Endodermal cell (in vitro differentiated cells): ENCODE results near the gene ACTN4. TPM values are rescaled to one million over a fixed set of nuclear protein-coding genes. Genes with fewer than 3 reads are reported as not detected.

ENCODE experiments used
- DNase-seq: peaks from one replicate; pipeline ENCODE4 v3.0.0-alpha.2; 2017
- H3K27ac ChIP-seq: 2 replicates; pipeline ENCODE4 v1.5.1; 2013; ENCODE audit warnings: mild to moderate bottlenecking, low read depth, low read length, moderate library complexity
- H3K27me3 ChIP-seq: 2 replicates; pipeline ENCODE4 v1.6.1; 2013; ENCODE audit warnings: mild to moderate bottlenecking, low read length, moderate library complexity; ENCODE audit not compliant: insufficient read depth, control insufficient read depth, poor library complexity, severe bottlenecking
- H3K36me3 ChIP-seq: 2 replicates; pipeline ENCODE4 v1.7.0; 2013; ENCODE audit warnings: mild to moderate bottlenecking, low read length, moderate library complexity; ENCODE audit not compliant: control insufficient read depth, insufficient read depth
- H3K4me1 ChIP-seq: one replicate; pipeline ENCODE4 v1.7.0; 2013; ENCODE audit warnings: low read length; ENCODE audit not compliant: control insufficient read depth, insufficient read depth
- H3K4me3 ChIP-seq: 2 replicates; pipeline ENCODE4 v1.5.1; 2013; ENCODE audit warnings: mild to moderate bottlenecking, low read length, moderate library complexity
- H3K9ac ChIP-seq: 2 replicates; pipeline ENCODE4 v1.6.1; 2013; ENCODE audit warnings: mild to moderate bottlenecking, low read length, moderate library complexity; ENCODE audit not compliant: poor library complexity, severe bottlenecking; ENCODE audit errors: extremely low read depth
- H3K9me3 ChIP-seq: 2 replicates; pipeline ENCODE4 v1.6.1; 2013; ENCODE audit warnings: mild to moderate bottlenecking, low read length, moderate library complexity; ENCODE audit not compliant: control insufficient read depth
- H3K27ac Mint-ChIP-seq: 2 replicates; pipeline ENCODE4 v1.8.0; 2020; ENCODE audit warnings: mixed read lengths
- H3K27me3 Mint-ChIP-seq: 2 replicates; pipeline ENCODE4 v1.8.0; 2021; ENCODE audit warnings: mild to moderate bottlenecking, mixed read lengths; ENCODE audit not compliant: insufficient read depth
- H3K36me3 Mint-ChIP-seq: 2 replicates; pipeline ENCODE4 v1.8.0; 2020; ENCODE audit warnings: low read depth, mixed read lengths
- H3K4me1 Mint-ChIP-seq: 2 replicates; pipeline ENCODE4 v1.8.0; 2020; ENCODE audit warnings: mixed read lengths
- H3K4me3 Mint-ChIP-seq: 2 replicates; pipeline ENCODE4 v1.8.0; 2020; ENCODE audit warnings: mild to moderate bottlenecking, moderate library complexity, mixed read lengths
- H3K9me3 Mint-ChIP-seq: 2 replicates; pipeline ENCODE4 v1.8.0; 2020; ENCODE audit warnings: mild to moderate bottlenecking, mixed read lengths
- WGBS, 2 experiments: methylation state at CpG; one replicate each; pipeline versions ENCODE4 v1.1.5 to v1.1.7; 2013; ENCODE audit warnings: missing lambda C conversion rate in 2 of 2, mixed read lengths in 1 of 2; ENCODE audit not compliant: insufficient coverage in 1 of 2, insufficient read length in 1 of 2; 5-methylcytosine and 5-hydroxymethylcytosine counted together
- total RNA-seq, 2 donors: library from RNA; stranded (reverse); fragmentation: NEBNext Ultra II Directional in 1 of 2; extraction: Animal tissue kit (Norgen Biotek cat#: 25700) in 1 of 2; gene quantifications; 2 replicates in 1 of 2; 3 replicates in 1 of 2; pipeline ENCODE4 v1.2.1, GENCODE V29; 2021
- TF ChIP-seq, protein P1 (sequence below): fragments of 200-600 bp; sonication (generic); conservative IDR thresholded peaks from 2 replicates; pipeline ENCODE4 v1.5.0; 2021; ENCODE audit warnings: antibody characterized with exemption, mild to moderate bottlenecking

The ACTN4 gene
- total RNA-seq, 2 donors from 2014 or later: 378 to 437 TPM

DNA sequence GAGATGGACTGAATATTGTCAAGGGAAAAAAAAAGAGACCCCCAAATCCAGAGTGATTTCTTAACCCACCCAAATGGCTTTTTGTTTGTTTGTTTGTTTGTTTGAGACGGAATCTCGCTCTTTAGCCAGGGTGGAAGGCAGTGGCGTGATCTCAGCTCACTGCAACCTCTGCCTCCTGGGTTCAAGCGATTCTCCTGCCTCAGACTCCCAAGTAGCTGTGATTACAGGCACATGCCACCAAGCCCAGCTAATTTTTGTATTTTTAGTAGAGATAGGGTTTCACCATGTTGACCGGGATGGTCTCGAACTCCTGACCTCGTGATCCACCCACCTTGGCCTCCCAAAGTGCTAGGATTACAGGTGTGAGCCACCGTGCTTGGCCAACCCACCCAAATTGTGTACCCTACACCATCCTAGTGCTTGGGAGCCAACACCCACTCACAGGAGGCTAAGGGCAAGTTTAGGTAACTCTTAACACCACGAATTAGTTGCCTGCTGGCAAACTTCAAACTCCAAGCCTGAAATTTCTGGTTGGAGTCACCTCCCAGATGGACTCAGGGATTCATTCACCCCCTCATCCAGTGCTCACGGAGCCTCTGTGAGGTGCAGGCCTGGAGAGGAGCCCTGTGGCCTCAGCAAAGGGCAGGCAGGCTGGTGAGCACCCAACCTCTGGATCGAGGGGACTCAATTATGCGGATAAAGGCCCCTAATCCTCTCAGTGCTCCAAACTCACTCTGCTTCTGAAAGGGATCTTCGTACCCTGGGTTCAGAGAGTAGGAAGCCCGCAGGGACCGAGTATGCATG is 37.6 kb downstream of the ACTN4 start:
- WGBS, 2 experiments: 85 to 91% methylated on average over 11 to 15 of the region's 15 CpGs
- Mint-ChIP-seq H3K4me3 (peak overlapping the region; percentile 33), H3K27me3 (no peaks in the 10 kb centered on the region), H3K4me1 (peaks cover 49% of the 10 kb centered on the region), H3K9me3 (peaks cover 4% of the 10 kb centered on the region), H3K27ac (peak overlapping the region; percentile 99), H3K36me3 (peaks cover 46% of the 10 kb centered on the region)
- Histone ChIP-seq H3K4me1 (peaks cover 31% of the 10 kb centered on the region), H3K9me3 (no peaks in the 10 kb centered on the region), H3K27me3 (no peaks in the 10 kb centered on the region), H3K27ac (peak overlapping the region; percentile 10), H3K36me3 (peaks cover 51% of the 10 kb centered on the region), H3K9ac (peak overlapping the region; percentile 35), H3K4me3 (peak overlapping the region; percentile 13)
- TF ChIP-seq, protein P1, sequence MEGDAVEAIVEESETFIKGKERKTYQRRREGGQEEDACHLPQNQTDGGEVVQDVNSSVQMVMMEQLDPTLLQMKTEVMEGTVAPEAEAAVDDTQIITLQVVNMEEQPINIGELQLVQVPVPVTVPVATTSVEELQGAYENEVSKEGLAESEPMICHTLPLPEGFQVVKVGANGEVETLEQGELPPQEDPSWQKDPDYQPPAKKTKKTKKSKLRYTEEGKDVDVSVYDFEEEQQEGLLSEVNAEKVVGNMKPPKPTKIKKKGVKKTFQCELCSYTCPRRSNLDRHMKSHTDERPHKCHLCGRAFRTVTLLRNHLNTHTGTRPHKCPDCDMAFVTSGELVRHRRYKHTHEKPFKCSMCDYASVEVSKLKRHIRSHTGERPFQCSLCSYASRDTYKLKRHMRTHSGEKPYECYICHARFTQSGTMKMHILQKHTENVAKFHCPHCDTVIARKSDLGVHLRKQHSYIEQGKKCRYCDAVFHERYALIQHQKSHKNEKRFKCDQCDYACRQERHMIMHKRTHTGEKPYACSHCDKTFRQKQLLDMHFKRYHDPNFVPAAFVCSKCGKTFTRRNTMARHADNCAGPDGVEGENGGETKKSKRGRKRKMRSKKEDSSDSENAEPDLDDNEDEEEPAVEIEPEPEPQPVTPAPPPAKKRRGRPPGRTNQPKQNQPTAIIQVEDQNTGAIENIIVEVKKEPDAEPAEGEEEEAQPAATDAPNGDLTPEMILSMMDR: no peak
- no peak for DNase-seq

DNA sequence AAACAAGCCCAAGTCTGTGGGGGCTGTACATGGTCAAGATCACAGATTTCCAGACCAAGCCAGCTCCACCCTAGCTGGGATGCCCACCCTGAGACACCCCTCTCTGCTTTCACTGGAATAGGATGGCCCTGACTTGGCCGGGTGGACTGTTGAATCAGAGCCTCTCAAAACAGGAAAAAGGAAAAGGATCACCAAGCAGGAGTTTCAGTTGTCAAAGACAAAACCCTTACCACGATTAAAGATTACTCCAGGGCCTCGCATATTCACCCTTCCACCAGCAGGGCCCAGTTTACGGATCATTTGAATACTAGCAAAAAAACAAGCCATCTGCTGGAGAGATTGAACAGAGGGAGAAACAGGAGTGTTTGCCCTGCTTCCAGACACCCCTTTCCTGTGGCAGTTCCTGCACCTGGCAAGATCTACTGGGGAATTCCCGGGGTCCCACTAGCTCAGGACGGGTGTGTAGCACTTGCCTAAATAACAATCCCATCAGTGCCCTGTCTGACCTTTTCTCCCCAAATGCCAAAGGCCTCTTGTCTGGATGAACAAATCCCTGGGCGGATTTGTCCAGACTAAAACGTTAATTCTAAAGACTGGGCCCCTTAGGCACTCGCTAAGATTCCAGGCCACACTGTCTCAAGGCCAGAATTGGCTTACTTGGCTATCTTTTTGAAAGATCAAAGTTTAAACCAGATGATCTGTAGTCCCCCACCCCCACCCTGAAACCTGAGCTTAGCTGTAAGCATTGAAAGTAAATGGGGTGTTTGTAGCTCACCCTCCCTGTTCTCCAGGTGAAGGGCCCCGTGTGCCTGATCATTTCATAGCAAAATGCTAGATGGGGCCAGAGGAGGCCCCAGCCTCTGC is 38.4 kb downstream of the ACTN4 start:
- H3K4me1 Mint-ChIP-seq: peaks cover 46% of the 10 kb centered on the region
- WGBS, 2 experiments: 49 to 52% methylated on average over 4 to 10 of the region's 10 CpGs
- H3K36me3 Mint-ChIP-seq: peaks cover 45% of the 10 kb centered on the region
- H3K27ac Mint-ChIP-seq: peak overlapping the region; percentile 99
- H3K9ac ChIP-seq: peak overlapping the region; percentile 35
- peaks cover 50% of the 10 kb centered on the region for H3K36me3 ChIP-seq
- H3K27ac ChIP-seq: peak overlapping the region; percentile 10
- peak overlapping the region; percentile 13 for H3K4me3 ChIP-seq
- no peaks in the 10 kb centered on the region for H3K27me3 ChIP-seq
- H3K9me3 Mint-ChIP-seq: peaks cover 4% of the 10 kb centered on the region
- peak overlapping the region; percentile 33 for H3K4me3 Mint-ChIP-seq
- no peaks in the 10 kb centered on the region for H3K9me3 ChIP-seq
- peaks cover 31% of the 10 kb centered on the region for H3K4me1 ChIP-seq
- TF ChIP-seq, protein P1: peak; percentile 74
- H3K27me3 Mint-ChIP-seq: no peaks in the 10 kb centered on the region
- DNase-seq: peak; percentile 82

- peaks cover 42% of the 10 kb centered on the region for H3K4me1 Mint-ChIP-seq
- no peaks in the 10 kb centered on the region for H3K27me3 Mint-ChIP-seq
- peak overlapping the region; percentile 10 for H3K27ac ChIP-seq
- H3K9me3 Mint-ChIP-seq: peaks cover 4% of the 10 kb centered on the region
- peaks cover 45% of the 10 kb centered on the region for H3K36me3 ChIP-seq
- H3K27ac Mint-ChIP-seq: peak overlapping the region; percentile 99
- H3K27me3 ChIP-seq: no peaks in the 10 kb centered on the region
- DNase-seq: no peak
- 94% methylated on average over 5 of the region's 5 CpGs; no CpG with 5 or more reads in 1 of the 2 experiments for WGBS, 2 experiments
- H3K4me3 ChIP-seq: peak overlapping the region; percentile 3
- H3K36me3 Mint-ChIP-seq: peaks cover 41% of the 10 kb centered on the region
- H3K9me3 ChIP-seq: no peaks in the 10 kb centered on the region
- no peak overlapping the region for H3K9ac ChIP-seq
- H3K4me1 ChIP-seq: peaks cover 31% of the 10 kb centered on the region
- peak overlapping the region; percentile 33 for H3K4me3 Mint-ChIP-seq
- TF ChIP-seq, protein P1: no peak
These were observed 39.1 kb downstream of the ACTN4 start for GRCh38 chr19:38686530-38686888.
